ENCODE results near the gene CENPT. TPM values are rescaled to one million over a fixed set of nuclear protein-coding genes. Genes with fewer than 3 reads are reported as not detected.

Gene CENPT
- total RNA-seq, 1 experiment from 2014 or later: 60.9 TPM

DNA sequence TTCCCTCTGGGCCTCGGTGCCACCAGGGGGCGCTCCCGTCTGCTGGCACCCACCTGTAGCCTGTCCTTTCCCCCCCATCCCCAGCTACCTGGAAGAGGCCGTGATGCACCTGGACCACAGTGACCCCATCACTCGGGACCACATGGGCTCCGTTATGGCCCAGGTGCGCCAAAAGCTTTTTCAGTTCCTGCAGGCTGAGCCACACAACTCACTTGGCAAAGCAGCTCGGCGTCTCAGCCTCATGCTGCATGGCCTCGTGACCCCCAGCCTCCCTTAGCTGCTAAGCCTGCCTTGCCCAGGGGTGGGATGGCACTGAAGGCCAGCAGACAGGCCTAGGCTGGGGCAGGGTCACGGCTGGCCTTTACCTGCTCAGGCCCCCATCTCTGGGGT is 36.4 kb upstream of the CENPT start:
- H3K4me3 Mint-ChIP-seq: peak overlapping the region in 1 of 2 experiments; percentile 38; a peak in 1 of 5 replicates
- TF ChIP-seq, protein P1, sequence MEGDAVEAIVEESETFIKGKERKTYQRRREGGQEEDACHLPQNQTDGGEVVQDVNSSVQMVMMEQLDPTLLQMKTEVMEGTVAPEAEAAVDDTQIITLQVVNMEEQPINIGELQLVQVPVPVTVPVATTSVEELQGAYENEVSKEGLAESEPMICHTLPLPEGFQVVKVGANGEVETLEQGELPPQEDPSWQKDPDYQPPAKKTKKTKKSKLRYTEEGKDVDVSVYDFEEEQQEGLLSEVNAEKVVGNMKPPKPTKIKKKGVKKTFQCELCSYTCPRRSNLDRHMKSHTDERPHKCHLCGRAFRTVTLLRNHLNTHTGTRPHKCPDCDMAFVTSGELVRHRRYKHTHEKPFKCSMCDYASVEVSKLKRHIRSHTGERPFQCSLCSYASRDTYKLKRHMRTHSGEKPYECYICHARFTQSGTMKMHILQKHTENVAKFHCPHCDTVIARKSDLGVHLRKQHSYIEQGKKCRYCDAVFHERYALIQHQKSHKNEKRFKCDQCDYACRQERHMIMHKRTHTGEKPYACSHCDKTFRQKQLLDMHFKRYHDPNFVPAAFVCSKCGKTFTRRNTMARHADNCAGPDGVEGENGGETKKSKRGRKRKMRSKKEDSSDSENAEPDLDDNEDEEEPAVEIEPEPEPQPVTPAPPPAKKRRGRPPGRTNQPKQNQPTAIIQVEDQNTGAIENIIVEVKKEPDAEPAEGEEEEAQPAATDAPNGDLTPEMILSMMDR (conservative IDR thresholded peaks at IDR 0.05): peak; percentile 94
- H2AFZ ChIP-seq (ENCODE audit: low read length): no peak overlapping the region
- no peaks in the 10 kb centered on the region for H3K27me3 ChIP-seq (ENCODE audit: insufficient read depth, low read length)
- peaks cover 13 to 28% of the 10 kb centered on the region in 2 experiments for H3K4me1 Mint-ChIP-seq
- no peak overlapping the region for H4K5ac ChIP-seq (ENCODE audit: insufficient read length, low read depth, low read length)
- no peaks in the 10 kb centered on the region for H3K9me3 Mint-ChIP-seq
- H4K20me1 ChIP-seq (ENCODE audit: control insufficient read depth, insufficient read depth, insufficient read length): no peaks in the 10 kb centered on the region
- no peak overlapping the region for H2BK120ac ChIP-seq (ENCODE audit: low read depth, low read length, poor library complexity, severe bottlenecking)
- no peaks in the 10 kb centered on the region for H3K79me2 ChIP-seq (ENCODE audit: insufficient read depth, low read length)
- no peak overlapping the region for H3K4me2 ChIP-seq (ENCODE audit: insufficient read depth, insufficient read length, low read length)
- H2BK20ac ChIP-seq (ENCODE audit: low read depth, low read length, poor library complexity, severe bottlenecking): no peak overlapping the region
- no peak overlapping the region for H4K8ac ChIP-seq (replicated peaks; ENCODE audit: insufficient read length, low read depth, low read length)
- no peaks in the 10 kb centered on the region for H3K4me1 ChIP-seq (ENCODE audit: insufficient read depth, low read length)
- no peaks in the 10 kb centered on the region; the same call in none of the 2 replicates for H3K27me3 Mint-ChIP-seq (ENCODE audit: low read depth)
- no peak overlapping the region for H3K4ac ChIP-seq (ENCODE audit: low read depth, low read length)
- no peak overlapping the region for H2BK5ac ChIP-seq (ENCODE audit: insufficient read length, low read length)
- H3K36me3 Mint-ChIP-seq (ENCODE audit: insufficient read depth in 1 of 3, low read depth in 3 of 3): peaks cover 25 to 50% (median 49%) of the 10 kb centered on the region in 3 experiments
- WGBS (ENCODE audit: extremely low coverage, insufficient read length, low lambda C conversion rate): no CpG with 5 or more reads among the region's 11 CpGs
- no peak overlapping the region for H4K91ac ChIP-seq (ENCODE audit: insufficient read length, low read depth, low read length)
- no peak overlapping the region for H2AK5ac ChIP-seq (ENCODE audit: insufficient read length, low read length)
- no peak overlapping the region for H3K56ac ChIP-seq (ENCODE audit: insufficient read length, low read depth, low read length)
- no peaks in the 10 kb centered on the region for H3K79me1 ChIP-seq (ENCODE audit: insufficient read depth, low read depth, low read length, poor library complexity, severe bottlenecking)
- H3K9ac ChIP-seq (ENCODE audit: extremely low read depth, insufficient read length, low read length): no peak overlapping the region
- no peak overlapping the region; a peak in 1 of 7 replicates for H3K27ac Mint-ChIP-seq
- no peak overlapping the region for H2BK15ac ChIP-seq (ENCODE audit: low read depth, low read length)
- H3K23ac ChIP-seq (ENCODE audit: insufficient read length, low read depth, low read length): no peak overlapping the region
- H3K23me2 ChIP-seq (ENCODE audit: insufficient read length, low read depth, low read length, poor library complexity, severe bottlenecking): no peaks in the 10 kb centered on the region
- no peak overlapping the region for H3K14ac ChIP-seq (ENCODE audit: insufficient read depth, low read length)
- H3K18ac ChIP-seq (ENCODE audit: insufficient read length, low read depth, low read length): no peak overlapping the region
- no peak overlapping the region for H3T11ph ChIP-seq (ENCODE audit: low read length)
- no peaks in the 10 kb centered on the region for H3K9me3 ChIP-seq (ENCODE audit: control insufficient read depth, low read depth, low read length)
- no peak overlapping the region for H2BK12ac ChIP-seq (ENCODE audit: insufficient read length, low read depth, low read length)
- H3K27ac ChIP-seq (ENCODE audit: insufficient read length, low read depth, low read length): no peak overlapping the region
- DNase-seq: peak; percentile 86
